MM.1S (cell line): ENCODE data around the gene GLI1.
"Not testable (repeated sequence)": the region's sequence is repeated elsewhere in the genome, so short reads cannot be mapped to it uniquely, and the experiment has no call there.

Experiments used
- DNase-seq: peaks from one replicate; pipeline ENCODE4 v3.0.0-alpha.2; 2015
- H2AFZ ChIP-seq: fragments of 300-600 bp; sonication (generic); 2 replicates; pipeline ENCODE4 v1.6.0; 2016; ENCODE audit warnings: antibody characterized with exemption, low read length
- H3F3A ChIP-seq: fragments of 300-600 bp; sonication (generic); 2 replicates; pipeline ENCODE4 v1.6.1; 2016; ENCODE audit warnings: mild to moderate bottlenecking, antibody characterized with exemption, low read length, moderate library complexity, mixed read lengths; ENCODE audit not compliant: insufficient read depth
- H3K27ac ChIP-seq: fragments of 300-600 bp; sonication (generic); 2 replicates; pipeline ENCODE4 v1.5.1; 2016; ENCODE audit warnings: mild to moderate bottlenecking, low read length
- H3K27me3 ChIP-seq: fragments of 300-600 bp; sonication (generic); replicated peaks from 2 replicates; pipeline ENCODE4 v1.6.0; 2016; ENCODE audit warnings: low read length; ENCODE audit not compliant: insufficient read depth
- H3K36me3 ChIP-seq: fragments of 300-600 bp; sonication (generic); replicated peaks from 2 replicates; pipeline ENCODE4 v1.6.1; 2016; ENCODE audit warnings: mild to moderate bottlenecking, low read length, mixed read lengths; ENCODE audit not compliant: insufficient read depth
- H3K4me1 ChIP-seq: fragments of 300-600 bp; sonication (generic); 2 replicates; pipeline ENCODE4 v1.6.1; 2016; ENCODE audit warnings: low read length, mixed read lengths
- H3K4me2 ChIP-seq: fragments of 300-600 bp; sonication (generic); 2 replicates; pipeline ENCODE4 v1.6.0; 2016; ENCODE audit warnings: low read depth, low read length
- H3K4me3 ChIP-seq: fragments of 300-600 bp; sonication (generic); 2 replicates; pipeline ENCODE4 v1.5.1; 2016; ENCODE audit warnings: low read length, mixed read lengths
- H3K79me2 ChIP-seq: fragments of 300-600 bp; sonication (generic); 2 replicates; pipeline ENCODE4 v1.6.1; 2016; ENCODE audit warnings: mixed run types, low read length, mixed read lengths
- H3K9ac ChIP-seq: fragments of 300-600 bp; sonication (generic); 2 replicates; pipeline ENCODE4 v1.6.1; 2016; ENCODE audit warnings: low read length, mixed read lengths
- H3K9me2 ChIP-seq: fragments of 300-600 bp; sonication (generic); replicated peaks from 2 replicates; pipeline ENCODE4 v1.6.1; 2016; ENCODE audit warnings: mild to moderate bottlenecking, low read length, mixed read lengths; ENCODE audit not compliant: insufficient read depth
- H3K9me3 ChIP-seq: fragments of 300-600 bp; sonication (generic); replicated peaks from 2 replicates; pipeline ENCODE4 v1.6.1; 2016; ENCODE audit warnings: mild to moderate bottlenecking, low read length, mixed read lengths; ENCODE audit not compliant: insufficient read depth
- H4K20me1 ChIP-seq: fragments of 300-600 bp; sonication (generic); 2 replicates; pipeline ENCODE4 v1.6.1; 2016; ENCODE audit warnings: mild to moderate bottlenecking, low read length, moderate library complexity, mixed read lengths; ENCODE audit not compliant: insufficient read depth
- EZH2 ChIP-seq: fragments of 300-600 bp; sonication (generic); optimal IDR thresholded peaks from 2 replicates; pipeline ENCODE3; 2017; ENCODE audit warnings: low read depth, mild to moderate bottlenecking, antibody characterized with exemption, low read length, mixed read lengths
- EZH2phosphoT487 ChIP-seq: fragments of 300-600 bp; sonication (generic); IDR thresholded peaks from 2 replicates; pipeline ENCODE4 v1.6.1; 2018; ENCODE audit warnings: antibody characterized with exemption, low read length
- TF ChIP-seq, protein P1 (sequence below): fragments of 300-600 bp; sonication (generic); IDR thresholded peaks from 2 replicates; pipeline ENCODE4 v1.5.1; 2016; ENCODE audit warnings: antibody characterized with exemption, low read length, mixed read lengths

The GLI1 gene

DNA sequence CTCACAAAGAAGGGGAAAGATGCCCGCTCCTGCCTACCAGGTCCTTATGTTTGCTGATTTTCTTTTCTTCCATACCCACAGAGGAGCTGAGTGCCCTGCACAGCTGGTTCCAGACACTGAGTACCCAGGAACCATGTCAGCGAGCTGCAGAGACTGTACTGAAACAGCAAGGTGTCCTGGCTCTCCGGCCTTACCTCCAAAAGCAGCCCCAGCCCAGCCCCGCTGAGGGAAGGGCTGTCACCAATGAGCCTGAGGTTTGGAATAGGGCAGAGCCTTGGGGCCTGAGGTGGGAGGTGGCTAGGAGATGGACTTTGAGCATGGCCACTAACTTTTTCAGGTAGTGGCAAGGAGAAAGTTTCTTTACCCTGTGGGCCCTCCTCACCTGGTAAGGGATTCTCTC lies 30.5 kb downstream of the GLI1 start:
- Histone ChIP-seq H3K9me2 (no peaks in the 10 kb centered on the region), H3K9me3 (no peaks in the 10 kb centered on the region), H3K4me3 (no peak overlapping the region), H3F3A (0 out of 2 replicates have a peak, but pooled peaks cover 9% of the 10 kb centered on the region), H3K36me3 (peaks cover 16% of the 10 kb centered on the region; the same call in 1 of the 2 replicates), H3K27me3 (no peaks in the 10 kb centered on the region), H2AFZ (no peak overlapping the region), H3K4me1 (peaks cover 14% of the 10 kb centered on the region), H3K9ac (no peak overlapping the region), H3K27ac (no peak overlapping the region), H3K4me2 (no peak overlapping the region), H3K79me2 (peaks cover 41% of the 10 kb centered on the region), H4K20me1 (no peaks in the 10 kb centered on the region)
- TF ChIP-seq, protein P1, sequence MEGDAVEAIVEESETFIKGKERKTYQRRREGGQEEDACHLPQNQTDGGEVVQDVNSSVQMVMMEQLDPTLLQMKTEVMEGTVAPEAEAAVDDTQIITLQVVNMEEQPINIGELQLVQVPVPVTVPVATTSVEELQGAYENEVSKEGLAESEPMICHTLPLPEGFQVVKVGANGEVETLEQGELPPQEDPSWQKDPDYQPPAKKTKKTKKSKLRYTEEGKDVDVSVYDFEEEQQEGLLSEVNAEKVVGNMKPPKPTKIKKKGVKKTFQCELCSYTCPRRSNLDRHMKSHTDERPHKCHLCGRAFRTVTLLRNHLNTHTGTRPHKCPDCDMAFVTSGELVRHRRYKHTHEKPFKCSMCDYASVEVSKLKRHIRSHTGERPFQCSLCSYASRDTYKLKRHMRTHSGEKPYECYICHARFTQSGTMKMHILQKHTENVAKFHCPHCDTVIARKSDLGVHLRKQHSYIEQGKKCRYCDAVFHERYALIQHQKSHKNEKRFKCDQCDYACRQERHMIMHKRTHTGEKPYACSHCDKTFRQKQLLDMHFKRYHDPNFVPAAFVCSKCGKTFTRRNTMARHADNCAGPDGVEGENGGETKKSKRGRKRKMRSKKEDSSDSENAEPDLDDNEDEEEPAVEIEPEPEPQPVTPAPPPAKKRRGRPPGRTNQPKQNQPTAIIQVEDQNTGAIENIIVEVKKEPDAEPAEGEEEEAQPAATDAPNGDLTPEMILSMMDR = no peak
- TF ChIP-seq EZH2phosphoT487 = no peak
- TF ChIP-seq EZH2 = no peak
- no peak for DNase-seq

DNA sequence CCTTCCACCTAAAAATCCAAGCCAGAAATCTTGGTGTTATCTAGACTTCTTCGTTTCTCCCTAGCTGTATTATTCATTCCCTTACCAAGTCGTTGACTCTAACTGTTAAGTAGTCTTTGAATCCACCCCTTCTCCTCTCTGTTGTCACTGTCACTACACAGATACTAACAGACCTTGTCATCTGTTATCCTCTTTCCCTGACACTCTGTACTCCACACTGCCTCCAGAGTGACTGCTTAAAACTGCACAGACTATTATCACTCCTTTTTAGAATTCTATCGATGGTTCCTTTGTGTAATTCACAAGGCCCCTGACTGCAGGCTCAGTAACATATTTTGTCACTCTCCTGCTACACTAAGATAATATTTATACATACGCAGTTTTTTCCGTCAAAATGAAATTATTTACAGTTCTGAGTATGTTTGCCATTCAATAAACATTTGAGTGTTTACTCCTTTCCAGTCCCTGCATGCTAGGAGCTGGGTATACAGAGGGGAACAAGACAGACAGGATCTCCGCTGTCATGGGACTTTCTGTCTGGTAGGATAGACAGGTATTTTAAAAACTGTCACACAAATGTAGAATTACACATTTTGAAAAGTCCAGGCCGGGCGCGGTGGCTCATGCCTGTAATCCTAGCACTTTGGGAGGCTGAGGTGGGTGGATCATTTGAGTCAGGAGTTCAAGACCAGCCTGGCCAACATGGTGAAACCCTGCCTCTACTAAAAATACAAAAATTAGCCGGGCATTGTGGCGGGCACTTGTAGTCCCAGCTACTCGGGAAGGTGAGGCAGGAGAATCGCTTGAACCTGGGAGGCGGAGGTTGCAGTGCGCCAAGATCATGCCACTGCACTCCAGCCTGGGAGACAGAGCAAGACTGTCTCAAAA lies 32.1 kb downstream of the GLI1 start:
- Histone ChIP-seq H3F3A (0 out of 2 replicates have a peak, but pooled peaks cover 9% of the 10 kb centered on the region), H3K27me3 (no peaks in the 10 kb centered on the region), H3K9me3 (no peaks in the 10 kb centered on the region), H3K4me1 (peaks cover 14% of the 10 kb centered on the region), H3K79me2 (peaks cover 41% of the 10 kb centered on the region), H3K27ac (no peak overlapping the region), H3K4me3 (no peak overlapping the region), H2AFZ (no peak overlapping the region), H3K9me2 (no peaks in the 10 kb centered on the region), H3K4me2 (no peak overlapping the region), H3K9ac (no peak overlapping the region), H3K36me3 (peaks cover 16% of the 10 kb centered on the region; the same call in 1 of the 2 replicates), H4K20me1 (no peaks in the 10 kb centered on the region)
- TF ChIP-seq, protein P1 = peak; percentile 11; the same call in 1 of the 2 replicates
- no peak for TF ChIP-seq EZH2phosphoT487
- no peak for DNase-seq

DNA sequence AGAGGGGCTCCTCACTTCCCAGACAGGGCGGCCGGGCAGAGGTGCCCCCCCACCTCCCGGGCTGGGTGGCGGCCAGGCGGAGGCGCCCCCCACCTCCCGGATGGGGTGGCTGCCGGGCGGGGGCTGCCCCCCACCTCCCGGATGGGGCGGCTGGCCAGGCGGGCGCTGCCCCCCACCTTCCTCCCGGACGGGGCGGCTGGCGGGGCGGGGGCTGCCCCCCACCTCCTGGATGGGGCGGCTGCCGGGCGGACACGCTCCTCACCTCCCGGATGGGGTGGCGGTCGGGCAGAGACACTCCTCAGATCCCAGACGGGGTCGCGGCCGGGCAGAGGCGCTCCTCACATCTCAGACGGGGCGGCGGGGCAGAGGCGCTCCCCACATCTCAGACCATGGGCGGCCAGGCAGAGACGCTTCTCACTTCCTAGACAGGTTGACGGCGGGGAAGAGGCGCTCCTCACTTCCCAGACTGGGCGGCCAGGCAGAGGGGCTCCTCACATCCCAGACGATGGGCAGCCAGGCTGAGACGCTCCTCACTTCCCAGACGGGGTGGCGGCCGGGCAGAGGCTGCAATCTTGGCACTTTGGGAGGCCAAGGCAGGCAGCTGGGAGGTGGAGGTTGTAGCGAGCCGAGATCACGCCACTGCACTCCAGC lies 35.6 kb downstream of the GLI1 start:
- H4K20me1 ChIP-seq, H3K9me2 ChIP-seq, H2AFZ ChIP-seq, H3K9me3 ChIP-seq, H3F3A ChIP-seq, H3K4me2 ChIP-seq, DNase-seq, H3K27ac ChIP-seq, H3K4me3 ChIP-seq, H3K4me1 ChIP-seq, H3K9ac ChIP-seq, H3K27me3 ChIP-seq: not testable (repeated sequence)
- Histone ChIP-seq H3K79me2 (peaks cover 13% of the 10 kb centered on the region), H3K36me3 (peaks cover 14% of the 10 kb centered on the region)
